OCI-LY1 (cell line): ENCODE measurements around the gene NOX5.

ENCODE experiments used
- H2AFZ ChIP-seq: fragments of 200-600 bp; sonication (generic), shearing (Covaris generic); 2 replicates; pipeline ENCODE4 v1.6.0; 2014; ENCODE audit warnings: antibody characterized with exemption, mild to moderate bottlenecking, low read length
- H3F3A ChIP-seq: fragments of 200-600 bp; sonication (generic), shearing (Covaris generic); 2 replicates; pipeline ENCODE4 v1.6.0; 2014; ENCODE audit warnings: mild to moderate bottlenecking, antibody characterized with exemption, low read length, moderate library complexity; ENCODE audit not compliant: insufficient read depth
- H3K27ac ChIP-seq: fragments of 200-600 bp; sonication (generic); 2 replicates; pipeline ENCODE4 v1.5.1; 2014; ENCODE audit warnings: low read length, mixed run types, mild to moderate bottlenecking, low read depth; ENCODE audit not compliant: poor library complexity, severe bottlenecking
- H3K27me3 ChIP-seq: fragments of 200-600 bp; sonication (generic); 2 replicates; pipeline ENCODE4 v1.6.0; 2014; ENCODE audit warnings: antibody characterized with exemption, mild to moderate bottlenecking, low read length, moderate library complexity; ENCODE audit not compliant: insufficient read depth
- H3K36me3 ChIP-seq: fragments of 200-600 bp; sonication (generic); 2 replicates; pipeline ENCODE4 v1.6.1; 2014; ENCODE audit warnings: mild to moderate bottlenecking, antibody characterized with exemption, low read length, moderate library complexity, mixed read lengths; ENCODE audit not compliant: insufficient read depth
- H3K4me1 ChIP-seq: fragments of 200-600 bp; sonication (generic); 2 replicates; pipeline ENCODE4 v1.5.1; 2014; ENCODE audit warnings: mild to moderate bottlenecking, low read length, moderate library complexity; ENCODE audit not compliant: insufficient read depth, severe bottlenecking
- H3K4me2 ChIP-seq: fragments of 200-600 bp; sonication (generic), shearing (Covaris generic); 2 replicates; pipeline ENCODE4 v1.6.1; 2014; ENCODE audit warnings: low read length
- H3K4me3 ChIP-seq: fragments of 200-600 bp; sonication (generic); 2 replicates; pipeline ENCODE4 v1.5.1; 2014; ENCODE audit warnings: low read length, low read depth, mild to moderate bottlenecking, mixed read lengths; ENCODE audit not compliant: poor library complexity, severe bottlenecking
- H3K79me2 ChIP-seq: fragments of 200-600 bp; shearing (Covaris generic); 2 replicates; pipeline ENCODE4 v1.6.1; 2016; ENCODE audit warnings: mixed run types, low read length, mixed read lengths; ENCODE audit not compliant: insufficient read depth
- H3K9ac ChIP-seq: fragments of 200-600 bp; sonication (generic), shearing (Covaris generic); 2 replicates; pipeline ENCODE4 v1.6.1; 2014; ENCODE audit warnings: mild to moderate bottlenecking, low read length, mixed read lengths
- H3K9me2 ChIP-seq: fragments of 200-600 bp; sonication (generic), shearing (Covaris generic); 2 replicates; pipeline ENCODE4 v1.6.1; 2014; ENCODE audit warnings: low read depth, mild to moderate bottlenecking, low read length, mixed read lengths
- H3K9me3 ChIP-seq: fragments of 200-600 bp; shearing (Covaris generic); 2 replicates; pipeline ENCODE4 v1.6.1; 2014; ENCODE audit warnings: low read length, mixed read lengths
- H4K20me1 ChIP-seq: fragments of 200-600 bp; sonication (generic), shearing (Covaris generic); 2 replicates; pipeline ENCODE4 v1.6.0; 2016; ENCODE audit warnings: mild to moderate bottlenecking, low read length; ENCODE audit not compliant: insufficient read depth
- CTCF ChIP-seq: fragments of 200-600 bp; sonication (generic), shearing (Covaris generic); IDR thresholded peaks from 2 replicates; pipeline ENCODE4 v1.5.1; 2017; ENCODE audit warnings: mild to moderate bottlenecking, antibody characterized with exemption, low read length, moderate library complexity, mixed read lengths
- EZH2 ChIP-seq: fragments of 200-600 bp; sonication (generic), shearing (Covaris generic); IDR thresholded peaks from 2 replicates; pipeline ENCODE4 v1.8.0; 2017; ENCODE audit warnings: borderline replicate concordance, mixed run types, mild to moderate bottlenecking, antibody characterized with exemption, low read length, moderate library complexity, mixed read lengths

NOX5 gene

GRCh38 chr15:69086427-69087204, 72.1 kb downstream of the NOX5 start:
- Histone ChIP-seq H3K9me3 (no peaks in the 10 kb centered on the region), H3F3A (no peaks in the 10 kb centered on the region), H3K9ac (no peak overlapping the region), H3K27me3 (no peaks in the 10 kb centered on the region; the same call in 1 of the 2 replicates), H3K9me2 (no peaks in the 10 kb centered on the region), H3K36me3 (no peaks in the 10 kb centered on the region), H2AFZ (no peak overlapping the region), H4K20me1 (no peaks in the 10 kb centered on the region), H3K27ac (no peak overlapping the region), H3K4me1 (no peaks in the 10 kb centered on the region), H3K79me2 (no peaks in the 10 kb centered on the region), H3K4me3 (no peak overlapping the region), H3K4me2 (no peak overlapping the region)
- TF ChIP-seq CTCF (no peak), EZH2 (no peak)

- Histone ChIP-seq H2AFZ (no peak overlapping the region), H3K4me3 (no peak overlapping the region), H3K36me3 (no peaks in the 10 kb centered on the region), H3K27me3 (no peaks in the 10 kb centered on the region; the same call in 1 of the 2 replicates), H3K9ac (no peak overlapping the region), H3K79me2 (no peaks in the 10 kb centered on the region), H3K9me2 (no peaks in the 10 kb centered on the region), H4K20me1 (no peaks in the 10 kb centered on the region), H3K4me2 (no peak overlapping the region), H3K4me1 (no peaks in the 10 kb centered on the region), H3K27ac (no peak overlapping the region), H3F3A (no peaks in the 10 kb centered on the region), H3K9me3 (no peaks in the 10 kb centered on the region)
- TF ChIP-seq CTCF = no peak
- TF ChIP-seq EZH2 = no peak
Observed at GRCh38 chr15:69087366-69087976, 73.0 kb downstream of the NOX5 start.

GRCh38 chr15:69088300-69088965, 73.9 kb downstream of the NOX5 start:
- no peak overlapping the region for H2AFZ ChIP-seq

More at GRCh38 chr15:69088300-69088965, 73.9 kb downstream of the NOX5 start:
- Histone ChIP-seq H3K27me3 (no peaks in the 10 kb centered on the region; the same call in 1 of the 2 replicates), H3K4me1 (no peaks in the 10 kb centered on the region), H4K20me1 (no peaks in the 10 kb centered on the region), H3K36me3 (no peaks in the 10 kb centered on the region), H3K9me2 (no peaks in the 10 kb centered on the region), H3F3A (no peaks in the 10 kb centered on the region), H3K9ac (no peak overlapping the region), H3K4me3 (no peak overlapping the region), H3K27ac (no peak overlapping the region), H3K9me3 (no peaks in the 10 kb centered on the region), H3K4me2 (no peak overlapping the region), H3K79me2 (no peaks in the 10 kb centered on the region)
- no peak for TF ChIP-seq CTCF
- no peak for TF ChIP-seq EZH2
